ENCODE measurements around the gene ADAMTS10. TPM values are rescaled to one million over a fixed set of nuclear protein-coding genes. Genes with fewer than 3 reads are reported as not detected.
"Not testable (repeated sequence)": the region's sequence is repeated elsewhere in the genome, so short reads cannot be mapped to it uniquely, and the experiment has no call there.

ADAMTS10 gene
- total RNA-seq, 1 donor from 2014 or later, result 44.3 TPM

DNA sequence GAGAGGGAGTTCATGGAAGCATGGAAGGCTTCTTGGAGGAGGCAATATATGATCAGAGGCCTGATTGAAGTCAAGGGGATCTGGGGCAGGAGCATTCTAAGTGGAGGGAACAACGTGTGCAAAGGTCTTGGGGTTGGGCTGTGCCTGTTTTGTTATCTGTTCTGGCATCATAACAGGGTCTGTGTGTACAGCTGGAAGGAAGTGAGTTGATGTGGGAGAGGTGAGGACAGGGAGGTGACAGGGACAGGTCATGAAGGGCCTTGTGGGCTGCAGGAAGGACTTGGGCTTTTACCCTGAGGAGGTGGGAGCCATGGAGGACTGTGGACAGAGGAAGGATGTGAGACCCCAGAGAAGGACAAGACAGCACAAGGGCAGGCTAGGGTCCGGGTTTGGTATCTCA, 18.7 kb upstream of the ADAMTS10 start:
- no peak for DNase-seq (ENCODE audit: extremely low read depth, low read depth, low spot score)

DNA sequence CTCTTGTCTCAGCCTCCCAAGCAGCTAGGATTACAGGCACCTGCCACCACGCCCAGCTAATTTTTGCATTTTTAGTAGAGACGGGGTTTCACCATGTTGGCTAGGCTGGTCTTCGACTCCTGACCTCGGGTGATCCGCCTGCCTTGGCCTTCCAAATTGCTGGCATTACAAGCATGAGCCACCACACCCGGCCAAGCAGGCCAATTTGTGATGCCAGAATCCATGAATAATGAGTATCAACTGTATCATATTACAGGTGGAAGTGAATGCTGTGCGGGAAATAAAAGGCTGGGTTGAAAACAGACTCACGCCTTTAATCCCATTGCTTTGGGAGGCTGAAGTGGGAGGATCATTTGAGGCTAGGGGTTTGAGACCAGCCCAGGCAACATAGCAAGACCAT, 16.3 kb upstream of the ADAMTS10 start:
- DNase-seq (ENCODE audit: extremely low read depth, low read depth, low spot score), result no peak

DNA sequence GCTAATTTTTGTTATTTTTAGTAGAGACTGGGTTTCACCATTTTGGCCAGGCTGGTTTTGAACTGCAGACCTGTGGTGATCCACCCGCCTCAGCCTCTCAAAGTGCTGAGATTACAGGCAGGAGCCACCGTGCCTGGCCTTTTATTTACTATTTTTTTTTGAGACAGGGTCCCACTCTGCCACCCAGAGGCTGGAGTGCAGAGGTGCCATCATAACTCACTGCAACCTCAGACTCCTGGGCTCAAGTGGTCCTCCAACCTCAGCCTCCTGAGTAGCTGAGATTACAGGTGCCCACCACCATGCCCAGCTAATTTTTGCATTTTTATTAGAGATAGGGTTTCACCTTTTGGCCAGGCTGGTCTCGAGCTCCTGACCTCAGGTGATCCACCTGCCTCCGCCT, 12.4 kb upstream of the ADAMTS10 start:
- not testable (repeated sequence) for DNase-seq (ENCODE audit: extremely low read depth, low read depth, low spot score)

DNA sequence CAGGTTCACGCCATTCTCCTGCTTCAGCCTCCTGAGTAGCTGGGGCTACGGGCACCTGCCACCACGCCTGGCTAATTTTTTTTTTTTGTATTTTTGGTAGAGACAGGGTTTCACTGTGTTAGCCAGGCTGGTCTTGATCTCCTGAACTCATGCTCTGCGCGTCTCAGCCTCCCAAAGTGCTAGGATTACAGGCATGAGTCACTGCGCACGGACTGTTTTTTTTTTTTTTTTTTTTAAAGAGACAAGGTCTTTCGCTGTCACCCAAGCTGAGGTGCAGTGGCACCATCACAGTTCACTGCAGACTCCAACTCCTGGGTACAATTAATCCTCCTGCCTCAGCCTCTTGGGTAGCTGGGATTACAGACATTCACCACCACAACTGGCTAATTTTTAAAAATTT, 8.2 kb upstream of the ADAMTS10 start:
- no peak for DNase-seq (ENCODE audit: extremely low read depth, low read depth, low spot score)

DNA sequence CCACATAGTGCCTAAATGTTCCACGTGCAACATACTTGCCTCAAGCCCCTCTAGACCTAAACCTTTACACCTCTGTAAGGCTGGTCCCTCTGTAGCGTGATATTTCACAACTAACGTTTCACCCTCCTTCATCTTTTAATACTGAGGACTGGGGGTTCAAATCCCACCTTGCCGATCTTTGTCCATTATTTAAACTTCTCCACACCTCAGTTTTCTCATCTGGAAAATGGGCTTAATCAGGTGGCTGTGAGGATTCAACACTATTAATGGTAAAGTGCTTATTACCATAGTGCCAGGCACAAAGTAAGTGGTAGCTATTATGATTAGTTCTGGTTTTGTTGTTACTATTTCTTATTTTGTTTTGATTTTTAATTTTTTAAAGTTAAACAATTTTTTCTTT, 7.5 kb upstream of the ADAMTS10 start:
- no peak for DNase-seq (ENCODE audit: extremely low read depth, low read depth, low spot score)

DNA sequence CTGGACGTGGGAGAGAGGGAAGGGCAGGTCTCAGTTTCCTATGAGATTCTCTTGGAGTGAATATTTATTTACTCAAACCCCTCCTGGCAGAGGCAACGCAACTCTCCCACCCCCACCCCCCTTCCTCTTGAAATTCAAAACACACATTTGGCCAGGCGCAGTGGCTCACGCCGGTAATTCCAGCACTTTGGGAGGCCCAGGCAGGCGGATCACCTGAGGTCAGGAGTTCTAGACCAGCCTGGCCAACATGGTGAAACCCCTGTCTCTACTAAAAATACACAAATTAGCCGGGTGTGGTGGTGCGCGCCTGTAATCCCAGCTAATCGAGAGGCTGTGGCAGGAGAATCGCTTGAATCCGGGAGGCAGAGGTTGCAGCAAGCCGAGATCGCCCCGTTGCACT, 6.8 kb upstream of the ADAMTS10 start:
- not testable (repeated sequence) for DNase-seq (ENCODE audit: extremely low read depth, low read depth, low spot score)

DNA sequence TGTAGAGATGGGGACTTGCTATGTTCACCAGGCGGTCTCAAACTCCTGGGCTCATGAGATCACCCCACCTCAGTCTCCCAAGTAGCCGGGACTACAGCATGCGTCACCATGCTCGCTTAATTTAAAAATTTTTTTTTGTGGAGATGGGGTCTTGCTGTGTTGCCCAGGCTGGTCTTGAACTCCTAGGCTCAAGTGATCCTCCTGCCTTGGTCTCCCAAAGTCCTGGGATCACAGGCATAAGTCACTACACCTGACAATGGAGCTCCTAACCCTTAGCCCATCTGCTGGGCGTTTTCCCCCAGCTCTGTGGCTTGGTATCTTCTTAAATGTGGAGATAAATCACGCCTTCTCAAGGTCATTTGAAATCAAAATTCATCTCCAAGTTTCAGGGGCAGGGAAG, 6.3 kb upstream of the ADAMTS10 start:
- no peak for DNase-seq (ENCODE audit: extremely low read depth, low read depth, low spot score)

DNA sequence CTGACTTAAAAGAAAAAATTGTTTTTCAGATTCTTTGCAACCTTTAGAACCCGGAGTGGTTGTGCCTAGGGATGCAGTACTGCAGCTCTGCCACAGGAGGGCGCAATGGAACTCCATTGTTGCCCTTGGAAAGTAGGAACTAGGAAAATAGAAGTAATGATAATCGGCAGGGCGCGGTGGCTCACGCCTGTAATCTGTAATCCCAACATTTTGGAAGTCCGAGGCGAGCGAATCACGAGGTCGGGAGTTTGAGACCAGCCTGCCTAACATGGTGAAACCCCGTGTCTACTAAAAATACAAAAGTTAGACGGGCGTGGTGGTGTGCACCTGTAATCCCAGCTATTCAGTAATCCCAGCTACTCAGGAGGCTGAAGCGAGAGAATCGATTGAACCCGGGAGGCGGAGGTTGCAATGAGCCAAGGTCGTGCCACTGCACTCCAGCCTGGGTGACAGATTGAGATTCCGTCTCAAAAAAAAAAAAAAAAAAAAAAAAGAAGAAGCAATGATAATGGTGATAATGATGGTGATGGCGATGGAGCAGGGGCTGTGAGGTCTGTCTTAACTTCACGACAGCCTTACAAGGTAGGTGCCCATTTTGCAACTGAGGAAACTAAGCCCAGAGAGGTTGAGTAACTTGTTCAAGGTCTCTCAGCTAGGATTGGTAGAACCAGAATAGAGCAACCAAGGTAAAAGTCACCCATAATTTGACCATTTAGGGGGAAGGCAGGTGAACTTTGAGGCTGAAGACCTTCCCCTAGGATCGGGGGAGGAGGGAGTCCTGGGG, 5.5 kb upstream of the ADAMTS10 start:
- DNase-seq (ENCODE audit: extremely low read depth, low read depth, low spot score), result no peak

DNA sequence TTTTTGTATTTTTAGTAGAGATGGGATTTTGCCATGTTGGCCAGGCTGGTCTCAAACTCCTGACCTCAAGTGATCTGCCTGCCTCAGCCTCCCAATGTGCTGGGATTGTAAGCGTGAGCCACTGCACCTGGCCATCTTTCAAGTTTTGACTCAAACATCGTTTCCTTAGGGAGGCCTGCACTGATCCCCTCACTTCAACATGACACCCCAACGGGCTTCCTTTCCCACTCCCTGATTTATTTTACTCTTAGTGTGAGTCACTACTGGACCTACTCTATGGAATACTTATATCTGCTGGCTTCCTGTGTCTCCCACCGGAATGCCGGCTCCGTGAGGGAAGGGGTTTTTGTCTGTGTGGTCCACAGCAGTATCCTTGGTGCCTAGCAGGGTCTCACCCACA, 4.5 kb upstream of the ADAMTS10 start:
- no peak for DNase-seq (ENCODE audit: extremely low read depth, low read depth, low spot score)

DNA sequence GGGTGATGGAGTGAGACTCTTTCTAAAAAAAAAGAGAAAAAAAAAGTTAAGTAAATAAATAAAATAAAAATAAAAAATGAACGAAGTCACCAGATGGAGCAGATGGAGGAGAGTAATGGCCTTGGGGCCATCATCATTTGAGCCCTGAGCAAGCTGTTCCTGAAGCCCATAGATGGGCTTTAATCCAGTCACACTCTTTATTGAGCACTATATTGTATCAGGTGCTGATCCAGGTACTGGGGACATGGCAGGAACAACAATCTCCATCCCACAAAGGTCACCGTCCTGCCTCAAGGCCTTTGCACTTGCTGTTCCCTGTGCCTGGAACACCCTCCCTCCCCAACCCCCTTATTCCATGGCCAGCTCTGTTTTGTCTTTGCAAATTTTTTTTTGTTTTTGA, 3.9 kb upstream of the ADAMTS10 start:
- no peak for DNase-seq (ENCODE audit: extremely low read depth, low read depth, low spot score)

DNA sequence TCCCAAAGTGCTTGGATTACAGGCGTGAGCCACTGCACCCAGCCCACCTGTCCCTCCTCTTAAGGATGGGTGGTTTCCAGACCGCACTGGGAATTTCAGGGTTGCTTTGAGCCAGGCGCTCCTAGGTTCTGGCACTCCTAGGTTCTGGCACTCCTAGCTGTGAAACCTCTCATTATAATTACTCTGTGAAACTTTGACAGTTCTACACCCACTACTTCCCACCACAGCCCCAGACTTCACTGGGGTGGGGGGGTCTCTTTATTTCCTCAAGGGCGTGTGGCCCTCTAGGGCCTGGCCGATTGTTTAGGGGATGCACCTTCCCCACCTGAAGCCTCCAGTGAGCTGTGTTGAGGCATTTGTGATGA, 2.3 kb upstream of the ADAMTS10 start:
- no peak for DNase-seq (ENCODE audit: extremely low read depth, low read depth, low spot score)

DNA sequence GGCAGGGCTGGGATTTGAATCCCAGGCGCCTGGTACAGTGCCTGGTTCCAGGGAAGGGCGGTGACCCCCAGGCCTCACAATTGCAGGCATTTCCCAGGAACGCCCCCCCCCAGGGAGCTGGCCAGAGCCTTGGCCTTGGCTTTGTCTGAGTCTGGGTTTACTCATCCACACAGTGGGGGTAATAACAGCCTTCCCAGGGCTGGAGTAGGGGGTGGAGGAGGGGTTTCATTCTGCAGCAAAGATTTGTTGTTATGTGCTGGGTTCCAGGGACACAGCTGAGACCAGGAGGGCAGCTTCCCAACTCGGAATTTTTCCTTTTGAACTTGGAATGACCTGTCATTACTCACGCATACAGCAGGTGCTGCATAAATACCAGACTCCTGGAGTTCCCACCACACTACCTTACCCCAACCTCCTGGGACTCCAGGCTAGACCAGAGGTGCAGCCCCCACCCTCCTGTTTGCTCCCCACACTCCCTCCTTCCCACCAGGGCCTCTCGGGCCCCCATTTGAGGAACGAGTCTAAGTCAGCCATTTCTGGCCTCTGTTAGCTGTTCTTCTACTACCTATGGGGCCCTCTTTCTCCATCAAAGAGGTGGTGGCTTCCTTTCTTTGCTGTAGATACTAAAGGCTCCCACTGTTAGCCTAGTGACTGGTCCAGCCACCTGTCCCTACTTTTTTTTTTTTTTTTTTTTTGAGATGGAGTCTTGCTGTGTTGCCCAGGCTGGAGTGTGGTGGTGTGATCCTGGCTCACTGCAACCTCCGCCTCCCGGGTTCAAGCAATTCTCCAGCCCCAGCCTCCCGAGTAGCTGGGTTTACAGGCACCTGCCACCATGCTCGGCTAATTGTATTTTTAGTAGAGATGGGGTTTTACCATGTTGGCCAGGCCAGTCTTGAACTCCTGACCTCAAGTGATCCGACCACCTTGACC, 1.6 kb upstream of the ADAMTS10 start:
- no peak for DNase-seq (ENCODE audit: extremely low read depth, low read depth, low spot score)

DNA sequence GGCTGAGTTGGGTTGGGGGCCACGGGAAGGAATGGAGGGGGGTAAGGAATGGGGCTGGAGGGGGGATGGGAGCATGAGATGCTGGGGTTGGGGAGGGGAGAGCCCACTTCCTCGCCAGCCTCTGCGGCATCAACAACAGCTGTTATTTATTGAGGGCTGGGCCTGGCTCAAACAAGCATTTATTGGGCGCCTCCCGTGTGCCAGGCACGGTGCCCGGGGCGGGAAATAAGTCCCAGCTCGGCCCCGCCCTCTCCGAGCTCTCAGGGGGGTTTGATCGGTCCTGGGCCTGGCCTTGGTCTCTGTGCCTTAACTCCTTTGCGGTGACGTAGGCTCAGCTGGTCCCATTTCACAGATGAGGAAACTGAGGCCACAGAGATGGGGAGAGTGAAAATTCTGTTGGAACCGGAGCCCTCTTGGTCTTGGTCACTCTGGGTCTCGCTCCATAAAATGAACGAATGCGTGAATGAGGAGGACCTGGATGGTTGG, 919 bp upstream of the ADAMTS10 start:
- DNase-seq (ENCODE audit: extremely low read depth, low read depth, low spot score), result no peak

DNA sequence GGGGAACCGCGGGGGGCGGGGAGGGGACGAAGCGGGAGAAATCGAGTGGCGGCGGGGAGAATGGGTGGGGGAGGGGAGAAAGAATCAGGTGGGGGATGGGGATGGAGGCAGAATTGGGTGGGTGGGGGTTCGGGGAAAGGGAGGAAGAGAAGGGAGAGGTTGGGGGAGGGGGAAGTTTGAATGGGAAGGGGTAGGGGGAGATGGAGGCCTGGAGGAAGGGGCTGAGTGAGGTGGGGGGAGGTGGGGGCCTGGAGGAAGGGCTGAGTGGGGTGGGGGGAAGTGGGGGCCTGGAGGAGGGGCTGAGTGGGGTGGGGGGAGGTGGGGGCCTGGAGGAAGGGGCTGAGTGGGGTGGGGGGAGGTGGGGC, 403 bp upstream of the ADAMTS10 start:
- no peak for DNase-seq (ENCODE audit: extremely low read depth, low read depth, low spot score)

DNA sequence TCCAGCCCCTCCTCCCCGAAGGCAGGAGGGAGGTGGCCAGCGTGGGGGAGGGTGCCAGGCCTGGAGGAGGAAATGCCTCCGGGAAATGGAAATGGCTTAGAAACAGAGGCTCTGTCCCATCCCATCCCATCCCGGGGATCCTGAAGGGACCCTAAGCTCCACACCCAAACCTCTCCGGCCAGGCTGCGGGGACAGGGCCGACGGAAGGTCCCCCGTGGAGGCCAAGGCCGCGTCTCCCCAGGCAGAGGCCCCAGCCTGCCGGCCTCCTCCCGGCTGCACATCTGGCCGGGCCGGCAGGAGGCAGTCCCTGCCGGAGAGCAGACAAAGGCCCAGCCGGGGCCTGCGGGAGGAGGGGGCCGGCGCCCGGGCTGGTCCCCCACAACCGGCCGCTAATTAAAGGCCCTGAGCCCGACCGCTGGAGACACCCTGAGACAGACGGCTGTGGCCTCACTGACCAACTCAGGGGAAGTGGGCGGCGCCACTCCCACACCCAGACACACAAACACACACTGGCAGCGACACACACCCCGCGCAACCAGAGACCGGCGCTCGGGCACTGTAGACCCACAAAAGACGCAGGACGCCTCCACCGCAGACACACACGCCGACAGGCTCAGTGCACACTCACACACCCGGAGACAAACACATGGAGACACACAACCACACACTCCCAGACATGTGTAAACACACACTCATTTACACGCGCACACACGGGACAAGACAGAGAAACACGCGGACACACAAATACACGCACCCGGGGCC, 1.1 kb downstream of the ADAMTS10 start:
- no peak for DNase-seq (ENCODE audit: extremely low read depth, low read depth, low spot score)

DNA sequence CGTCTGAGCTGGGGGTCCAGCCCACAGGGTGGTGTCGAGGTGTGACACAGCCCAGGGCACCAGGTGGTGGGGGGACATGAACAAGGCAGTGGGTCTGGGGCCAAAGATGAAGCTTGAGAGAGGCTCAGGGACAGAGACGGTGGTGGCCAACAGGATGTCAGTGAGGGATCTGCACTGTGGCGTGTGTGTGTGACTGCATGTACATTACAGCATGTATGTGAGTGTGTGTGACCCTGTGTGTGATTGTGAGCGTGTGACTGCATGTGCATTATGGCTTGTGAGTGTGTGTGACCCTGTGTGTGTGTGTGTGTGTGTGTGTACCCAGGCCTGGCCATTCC, 1.6 kb downstream of the ADAMTS10 start:
- DNase-seq (ENCODE audit: extremely low read depth, low read depth, low spot score), result no peak

DNA sequence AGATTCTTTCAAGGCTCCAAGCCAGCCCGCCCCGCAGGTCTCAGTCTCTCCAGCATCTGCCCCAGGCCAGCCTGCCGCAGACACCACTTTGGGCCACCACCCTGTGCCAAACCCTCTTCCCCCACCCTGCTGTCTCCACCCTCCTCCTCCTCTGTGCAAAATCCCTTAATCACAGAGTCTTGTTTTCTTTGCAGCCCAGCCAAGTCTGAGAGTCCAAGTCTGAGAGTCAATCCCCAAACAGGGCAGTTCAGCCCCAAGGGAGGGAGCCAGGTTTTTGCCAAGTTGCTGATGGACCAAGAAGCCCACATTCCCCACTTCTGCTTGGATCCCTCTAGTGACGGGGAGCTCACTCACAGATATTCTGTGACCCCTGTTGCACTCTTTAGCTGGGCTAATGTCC, 3.1 kb downstream of the ADAMTS10 start:
- no peak for DNase-seq (ENCODE audit: extremely low read depth, low read depth, low spot score)

DNA sequence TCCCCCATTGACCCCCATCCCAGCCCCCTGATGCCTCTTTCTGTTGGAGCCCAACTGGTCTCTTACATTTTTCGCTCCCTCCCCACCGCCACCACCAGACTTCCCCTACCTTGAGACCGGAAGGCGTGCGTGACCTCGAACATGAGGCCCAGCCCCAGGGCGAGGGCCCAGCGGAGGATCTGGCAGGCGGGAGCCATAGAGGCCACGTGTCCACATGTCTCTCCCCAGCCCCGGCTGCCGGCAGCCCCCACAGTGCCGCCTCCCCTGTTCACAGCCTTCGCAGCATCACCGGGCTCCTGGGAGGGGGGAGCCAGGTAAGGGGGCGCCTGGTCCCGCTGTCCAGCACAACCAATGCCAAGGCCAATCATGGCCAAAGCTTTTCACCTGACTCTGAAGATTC, 5.0 kb downstream of the ADAMTS10 start:
- no peak for DNase-seq (ENCODE audit: extremely low read depth, low read depth, low spot score)

DNA sequence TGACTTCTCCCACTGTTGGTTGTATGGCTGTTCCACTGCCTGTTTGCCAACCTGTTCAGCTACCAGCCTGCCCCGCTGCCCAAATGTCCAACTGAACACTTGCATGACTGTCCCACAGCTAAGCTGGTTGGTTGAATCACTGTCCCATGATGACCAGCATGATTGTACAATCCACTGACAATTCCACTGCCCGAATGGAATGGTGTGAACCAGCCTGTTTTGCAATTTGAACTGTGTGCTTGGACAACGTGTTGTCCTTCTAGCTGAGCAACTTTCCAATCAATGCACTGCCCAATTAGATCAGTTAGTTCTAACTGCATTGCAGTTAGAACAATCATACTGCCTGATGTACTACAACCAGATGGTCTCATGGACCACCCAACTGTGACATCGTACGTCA, 8.7 kb downstream of the ADAMTS10 start:
- DNase-seq (ENCODE audit: extremely low read depth, low read depth, low spot score), result no peak

DNA sequence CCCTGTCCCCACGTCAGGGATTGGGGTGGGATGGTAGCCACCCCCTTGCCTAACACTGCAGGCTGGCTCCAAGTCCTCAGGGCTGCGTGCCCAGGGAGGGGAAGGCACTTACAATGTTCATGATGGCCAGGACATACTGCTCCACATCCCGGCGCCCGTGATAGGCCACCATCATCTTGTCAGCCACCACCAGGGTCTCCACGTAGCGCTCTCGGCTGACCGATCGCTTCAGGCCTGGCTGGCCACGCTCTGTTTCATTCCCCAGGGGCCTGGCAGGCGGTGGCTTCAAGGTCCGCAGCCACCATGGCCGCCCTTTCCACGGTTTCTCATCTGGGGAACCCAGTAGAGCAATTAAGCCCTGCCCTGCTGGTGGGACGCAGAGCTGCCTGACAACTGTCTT, 9.7 kb downstream of the ADAMTS10 start:
- DNase-seq (ENCODE audit: extremely low read depth, low read depth, low spot score), result no peak

DNA sequence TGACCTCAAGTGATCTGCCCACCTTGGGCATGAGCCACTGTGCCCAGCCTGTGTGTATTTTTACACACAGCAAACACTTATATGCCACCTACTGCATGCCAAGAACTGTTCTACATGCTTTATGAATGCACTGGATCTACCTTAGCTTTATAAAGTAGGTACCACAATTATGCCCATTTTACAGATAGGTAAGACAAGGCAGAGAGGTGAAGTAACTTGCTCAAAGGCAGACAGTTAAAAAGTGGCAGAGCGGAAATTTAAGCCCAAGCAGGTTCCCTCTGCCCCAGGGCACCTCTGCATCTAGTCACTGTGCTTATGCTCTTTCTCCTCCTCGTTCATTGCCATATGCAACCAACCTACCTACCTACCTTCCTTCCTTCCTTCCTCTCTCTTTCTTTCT, 10.5 kb downstream of the ADAMTS10 start:
- DNase-seq (ENCODE audit: extremely low read depth, low read depth, low spot score), result no peak
